ENCODE measurements around the gene DDA1.

- peak; percentile 68 to 88 (median 73) for TF ChIP-seq CTCF (IDR thresholded peaks at IDR 0.05)
- TF ChIP-seq POLR2AphosphoS5 (IDR thresholded peaks at IDR 0.05): peak; percentile 60 to 74 (median 74)
- TF ChIP-seq POLR2A (IDR thresholded peaks at IDR 0.05): no peak
- TF ChIP-seq EP300 (IDR thresholded peaks at IDR 0.05; ENCODE audit: low read depth): no peak
Measured at GRCh38 chr19:17303167-17303939, 6.0 kb upstream of the DDA1 start, which contains the start of gene ABHD8.

Data from transverse colon (tissue), 4 donors.